GM21825 (cell line): ENCODE data around the gene ARHGAP35.

ENCODE experiments used
- ATAC-seq: cut with Tn5 transposase; IDR thresholded peaks from one replicate; pipeline ENCODE4 v1.9.1; 2021; ENCODE audit warnings: mild to moderate bottlenecking, moderate library complexity; ENCODE audit not compliant: unreplicated experiment

ARHGAP35 gene

DNA sequence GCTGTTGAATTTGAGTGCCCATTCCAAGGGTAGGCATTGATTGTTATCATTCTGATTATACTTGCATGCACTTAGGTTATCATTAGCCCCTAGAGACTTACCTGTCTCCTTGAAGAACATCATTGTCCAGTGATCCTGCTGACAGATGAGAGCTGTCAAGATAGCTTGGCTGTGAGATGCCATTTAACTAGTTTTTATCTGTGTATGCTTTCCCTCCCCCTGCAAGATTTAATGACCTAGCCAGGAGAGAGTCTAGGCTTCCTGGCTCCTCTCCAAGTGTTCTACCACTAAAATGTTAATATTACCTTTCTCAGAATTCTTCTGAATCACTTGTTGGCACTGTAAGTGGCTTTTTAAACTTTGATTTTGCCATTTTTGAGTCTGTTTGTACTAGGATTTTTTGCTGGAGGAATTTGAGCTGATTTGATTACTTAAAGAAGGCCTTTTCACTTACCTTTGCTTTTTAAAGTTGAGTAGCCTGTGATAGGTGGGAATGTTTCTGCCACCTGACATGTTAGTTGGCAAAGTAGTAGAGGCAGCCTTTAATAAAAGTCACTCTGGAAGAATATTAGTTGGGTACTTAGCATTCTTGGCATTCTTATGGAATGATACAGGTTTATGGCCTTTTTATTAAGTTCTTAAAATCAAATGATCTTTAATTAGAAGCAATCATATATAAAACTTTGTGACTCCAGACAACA lies 41.1 kb downstream of the ARHGAP35 start:
- no peak for ATAC-seq

DNA sequence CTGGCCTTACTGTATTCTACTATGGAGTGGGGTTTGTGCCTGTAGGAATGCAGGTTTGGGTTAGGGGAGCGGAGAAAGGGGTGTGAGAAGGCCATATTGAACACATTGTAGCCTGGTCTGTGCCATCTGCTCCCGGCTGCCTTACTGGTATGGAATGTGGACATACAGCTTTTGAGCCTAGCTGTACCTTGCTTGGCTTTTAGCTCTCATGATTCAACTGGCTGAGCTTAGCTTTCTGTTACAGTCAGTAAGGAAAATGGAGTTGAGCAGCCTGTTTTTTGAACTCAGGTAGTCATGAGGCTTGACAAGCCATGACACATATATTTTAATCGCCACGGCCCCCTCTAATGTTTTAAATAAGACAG lies 41.6 kb downstream of the ARHGAP35 start:
- no peak for ATAC-seq

DNA sequence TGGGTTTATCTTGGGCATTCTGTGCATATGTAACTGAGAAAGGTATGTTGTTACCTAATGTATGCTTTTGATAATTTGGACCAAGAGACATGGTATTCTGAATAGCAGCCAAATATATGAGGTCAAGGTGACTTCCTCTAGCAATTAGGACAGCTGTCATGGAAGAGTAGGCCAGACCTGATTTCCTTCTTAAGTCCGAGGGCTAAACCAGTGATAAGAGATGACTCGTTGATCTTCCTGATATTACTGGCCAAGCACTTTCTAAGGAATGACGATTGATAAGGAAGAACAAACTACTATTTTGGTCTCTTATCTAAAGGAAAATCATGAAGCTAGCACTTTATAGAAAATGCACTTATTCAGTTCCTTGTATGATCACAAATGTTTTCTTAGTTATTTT lies 42.7 kb downstream of the ARHGAP35 start:
- no peak for ATAC-seq

DNA sequence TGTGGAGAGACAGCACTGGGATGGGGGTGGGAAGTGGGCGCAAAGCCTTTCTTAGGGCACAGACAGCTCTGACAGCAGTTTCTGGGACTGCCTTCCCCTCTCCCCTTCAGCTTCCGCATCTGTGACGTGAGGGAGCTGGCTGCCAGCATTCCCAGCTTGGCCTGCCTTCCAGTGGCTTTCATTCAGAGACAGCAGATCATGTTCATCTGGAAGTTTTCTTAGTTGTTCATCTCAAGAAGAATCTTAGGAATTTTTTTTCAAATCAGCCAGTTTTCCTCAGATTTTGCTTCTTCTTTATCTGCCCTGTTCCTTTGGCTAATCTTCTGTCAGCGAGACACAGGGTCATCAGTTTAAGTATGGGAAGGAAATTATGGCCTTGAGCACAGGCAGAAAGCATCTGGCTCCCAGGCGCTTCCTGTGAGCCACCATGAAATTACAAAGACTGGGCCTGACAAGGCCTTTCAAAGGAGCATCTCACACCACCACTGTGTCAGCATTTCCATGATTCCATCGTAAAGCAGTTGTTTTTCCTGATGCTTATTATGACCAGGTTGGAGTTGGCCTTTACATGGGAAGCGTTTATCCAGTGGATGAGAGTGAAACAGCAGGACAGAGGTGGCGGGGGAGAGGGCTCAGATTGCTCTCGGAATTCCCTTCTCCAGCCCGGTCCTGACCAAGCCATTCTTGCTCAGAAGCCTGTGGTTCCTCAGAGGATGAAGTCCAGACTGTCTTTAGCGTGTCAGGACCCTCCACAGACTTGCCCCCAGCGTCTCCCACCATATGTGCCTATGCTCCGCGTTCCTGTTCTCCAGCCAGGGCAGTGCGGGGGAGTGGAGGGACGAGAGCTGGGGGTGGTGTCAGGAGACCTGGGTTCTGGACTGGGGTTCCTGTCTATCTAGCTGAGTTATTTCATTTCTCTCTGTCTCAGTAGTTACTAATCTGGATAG lies 43.6 kb downstream of the ARHGAP35 start:
- ATAC-seq: no peak

DNA sequence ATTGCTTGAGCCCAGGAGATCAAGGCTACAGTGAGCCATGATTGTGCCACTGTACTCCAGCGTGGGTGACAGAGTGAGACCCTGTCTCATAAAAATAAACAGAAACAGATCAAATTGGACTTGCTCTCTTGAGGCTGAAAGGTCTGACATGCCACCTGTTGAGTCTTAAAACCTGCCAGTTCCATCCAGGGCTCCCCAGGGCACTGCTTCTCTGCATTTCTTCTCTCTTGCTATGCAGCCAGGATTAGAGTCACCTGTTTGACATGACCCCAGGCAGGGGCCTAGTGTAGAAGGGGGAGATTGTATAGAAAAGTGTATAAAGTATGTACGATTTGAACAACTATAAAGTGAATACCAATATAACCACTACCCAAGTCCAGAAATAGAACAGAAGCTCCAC lies 45.4 kb downstream of the ARHGAP35 start:
- no peak for ATAC-seq

DNA sequence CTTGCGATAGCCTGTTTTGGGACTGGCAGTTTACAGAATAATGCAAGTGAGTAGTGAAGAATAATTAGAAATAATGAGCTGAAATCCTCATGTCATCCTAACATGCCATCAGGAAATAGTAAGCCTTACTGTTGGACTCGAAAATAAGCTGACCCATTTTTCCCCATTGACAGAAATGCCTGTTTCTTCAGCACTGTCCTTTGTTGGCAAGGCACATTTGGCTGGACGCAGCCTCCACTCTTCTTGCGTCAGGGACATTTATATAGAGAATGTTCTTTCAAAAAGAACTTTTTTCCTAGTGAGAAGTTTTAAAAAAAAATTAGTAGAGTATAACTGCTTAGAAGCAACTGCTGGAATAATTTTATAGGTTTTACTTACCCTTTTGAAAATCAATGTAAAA lies 47.1 kb downstream of the ARHGAP35 start:
- no peak for ATAC-seq

DNA sequence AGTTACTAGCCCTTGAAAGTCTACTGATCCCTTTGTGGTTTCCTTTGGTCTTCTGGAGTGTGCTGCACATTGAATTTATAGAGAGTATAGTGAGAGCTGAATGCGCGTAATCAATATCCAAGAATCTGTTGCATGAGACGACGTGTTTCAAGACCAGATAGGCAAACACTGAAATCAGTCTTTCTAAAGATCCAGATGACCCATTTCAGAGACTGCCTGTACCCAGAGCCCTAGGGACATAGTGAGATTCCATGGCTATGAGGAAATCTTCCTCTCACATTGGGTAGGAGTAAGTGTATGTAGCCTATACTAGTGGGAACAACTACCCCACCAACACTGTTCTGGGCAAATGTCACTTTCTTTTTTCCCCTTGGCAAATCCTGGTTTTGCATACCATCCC lies 48.6 kb downstream of the ARHGAP35 start:
- no peak for ATAC-seq
